ENCODE data around the gene PRKN. TPM values are rescaled to one million over a fixed set of nuclear protein-coding genes. Genes with fewer than 3 reads are reported as not detected.

Gene PRKN
- total and polyA plus RNA-seq, 9 of the 15 experiments (the other 6 are each of a cell fraction or from before 2014, with no cell fraction given), result 0.03 to 0.96 (median 0.15) TPM; not detected in 2

DNA sequence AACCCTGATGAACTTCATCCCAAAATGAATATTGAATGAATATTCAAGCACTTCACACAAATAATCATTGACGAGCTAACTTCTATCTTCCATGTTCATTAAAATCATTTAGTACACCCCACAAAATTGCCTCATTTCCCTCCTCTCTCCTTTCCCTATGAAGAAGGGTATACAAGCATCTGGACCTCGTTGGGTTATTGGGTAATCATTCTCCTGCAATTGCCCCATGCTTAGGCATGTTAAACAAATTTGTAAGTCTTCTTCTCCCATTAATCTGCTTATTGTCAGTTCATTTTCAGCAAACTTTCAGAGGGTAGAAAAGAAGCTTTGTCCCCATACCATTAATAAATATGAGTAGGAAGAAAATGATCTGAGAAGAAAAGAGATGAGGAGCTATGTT is 27.6 kb downstream of the PRKN start:
- H3K27ac ChIP-seq (ENCODE audit: extremely low read depth, low read depth, low read length), result no peak overlapping the region
- H3K27me3 ChIP-seq (ENCODE audit: control insufficient read depth in 2 of 2, insufficient read depth in 2 of 2, low read length in 2 of 2), result no peaks in the 10 kb centered on the region
- TF ChIP-seq PHF8 (IDR thresholded peaks at IDR 0.05; ENCODE audit: borderline replicate concordance, low read length), result no peak
- TF ChIP-seq BRD9 (IDR thresholded peaks at IDR 0.05; ENCODE audit: low read depth, partially characterized antibody), result no peak
- TF ChIP-seq BMI1 (IDR thresholded peaks at IDR 0.05; ENCODE audit: low read length), result no peak
- no peak for TF ChIP-seq ZNF436 (CRISPR knock-in tag; IDR thresholded peaks at IDR 0.05)
- no peak for TF ChIP-seq NFRKB (IDR thresholded peaks at IDR 0.05; ENCODE audit: low read depth)
- TF ChIP-seq ZNF212 (CRISPR knock-in tag; IDR thresholded peaks at IDR 0.05), result no peak
- TF ChIP-seq, protein P1, sequence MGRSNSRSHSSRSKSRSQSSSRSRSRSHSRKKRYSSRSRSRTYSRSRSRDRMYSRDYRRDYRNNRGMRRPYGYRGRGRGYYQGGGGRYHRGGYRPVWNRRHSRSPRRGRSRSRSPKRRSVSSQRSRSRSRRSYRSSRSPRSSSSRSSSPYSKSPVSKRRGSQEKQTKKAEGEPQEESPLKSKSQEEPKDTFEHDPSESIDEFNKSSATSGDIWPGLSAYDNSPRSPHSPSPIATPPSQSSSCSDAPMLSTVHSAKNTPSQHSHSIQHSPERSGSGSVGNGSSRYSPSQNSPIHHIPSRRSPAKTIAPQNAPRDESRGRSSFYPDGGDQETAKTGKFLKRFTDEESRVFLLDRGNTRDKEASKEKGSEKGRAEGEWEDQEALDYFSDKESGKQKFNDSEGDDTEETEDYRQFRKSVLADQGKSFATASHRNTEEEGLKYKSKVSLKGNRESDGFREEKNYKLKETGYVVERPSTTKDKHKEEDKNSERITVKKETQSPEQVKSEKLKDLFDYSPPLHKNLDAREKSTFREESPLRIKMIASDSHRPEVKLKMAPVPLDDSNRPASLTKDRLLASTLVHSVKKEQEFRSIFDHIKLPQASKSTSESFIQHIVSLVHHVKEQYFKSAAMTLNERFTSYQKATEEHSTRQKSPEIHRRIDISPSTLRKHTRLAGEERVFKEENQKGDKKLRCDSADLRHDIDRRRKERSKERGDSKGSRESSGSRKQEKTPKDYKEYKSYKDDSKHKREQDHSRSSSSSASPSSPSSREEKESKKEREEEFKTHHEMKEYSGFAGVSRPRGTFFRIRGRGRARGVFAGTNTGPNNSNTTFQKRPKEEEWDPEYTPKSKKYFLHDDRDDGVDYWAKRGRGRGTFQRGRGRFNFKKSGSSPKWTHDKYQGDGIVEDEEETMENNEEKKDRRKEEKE (IDR thresholded peaks at IDR 0.05; ENCODE audit: borderline replicate concordance in 1 of 2, control insufficient read depth in 1 of 2, low read depth in 2 of 2, low read length in 1 of 2), result no peak
- no peak for TF ChIP-seq NBN (IDR thresholded peaks at IDR 0.05; ENCODE audit: low read depth)
- no peak for TF ChIP-seq ZNF41 (CRISPR knock-in tag; conservative IDR thresholded peaks at IDR 0.05)
- no peak for TF ChIP-seq ZNF644 (tag; IDR thresholded peaks at IDR 0.05; ENCODE audit: low read depth)
- no peak for TF ChIP-seq KAT7 (CRISPR knock-in tag; IDR thresholded peaks at IDR 0.05; ENCODE audit: borderline replicate concordance)
- no peak for FAIRE-seq
- CTCF ChIA-PET (ENCODE audit: low intra/inter-chr PET ratio), result no interaction called here
- no peaks in the 10 kb centered on the region for H3K4me1 ChIP-seq (replicated peaks in 1 of 2; ENCODE audit: control insufficient read depth in 2 of 2, insufficient read depth in 2 of 2, low read length in 2 of 2)
- ATAC-seq, result no peak
- BruUV-seq (replicated peaks), result no TSS peak
- H3K9me1 ChIP-seq (ENCODE audit: control insufficient read depth, insufficient read depth, low read length), result no peaks in the 10 kb centered on the region
- H3K79me2 ChIP-seq (ENCODE audit: control insufficient read depth, insufficient read depth, low read length), result no peaks in the 10 kb centered on the region
- H3K9ac ChIP-seq (ENCODE audit: insufficient read depth in 1 of 2, low read depth in 2 of 2, low read length in 2 of 2), result no peak overlapping the region
- H3K36me3 ChIP-seq (ENCODE audit: control insufficient read depth, insufficient read depth, low read length), result no peaks in the 10 kb centered on the region
- intact Hi-C loops (cut with micrococcal nuclease) (no loop called here), in situ Hi-C loops (cut with MboI) (no loop called here)
- no peaks in the 10 kb centered on the region for H4K20me1 ChIP-seq (replicated peaks; ENCODE audit: control insufficient read depth, insufficient read depth, low read length)
- H3K4me2 ChIP-seq (ENCODE audit: insufficient read depth, low read length), result no peak overlapping the region
- no peaks in the 10 kb centered on the region for H3K9me3 ChIP-seq (replicated peaks; ENCODE audit: control insufficient read depth, insufficient read depth, low read depth, low read length)
- POLR2A ChIA-PET, result no interaction called here
- 4% methylated on average over 2 of the region's 2 CpGs for WGBS (ENCODE audit: insufficient coverage, low coverage, missing lambda C conversion rate)
- no peak overlapping the region for H3K4me3 ChIP-seq
- no peak overlapping the region for H2AFZ ChIP-seq (ENCODE audit: low read depth, low read length)
- no peak for DNase-seq (ENCODE audit: extremely low read depth in 1 of 4, low spot score in 3 of 4)
